ENCODE measurements around the gene ZNF415. TPM values are rescaled to one million over a fixed set of nuclear protein-coding genes. Genes with fewer than 3 reads are reported as not detected.

The ZNF415 gene
- not detected for total RNA-seq (2021; ENCODE audit: unreplicated experiment)
- polyA plus RNA-seq (2012): not detected in 2 replicates
- Bru-seq, nascent RNA: not detected
- BruChase-seq, experiment 1, labeled RNA remaining after a 6-hour chase: not detected
- BruChase-seq, experiment 2, labeled RNA remaining after a 2-hour chase: percentile 5 among the genes with signal in this experiment
- long read RNA-seq: 0 reads

- Histone ChIP-seq H3K4me3 (replicated peaks in 1 of 2; ENCODE audit: low read depth in 1 of 2, low read length in 2 of 2) (no peak within 1 kb of the TSS), H3K4me2 (ENCODE audit: low read length) (no peak within 1 kb of the TSS), H3K27ac (ENCODE audit: low read depth, low read length) (no peak within 1 kb of the TSS), H3K9ac (ENCODE audit: low read length) (no peak within 1 kb of the TSS), H2AFZ (ENCODE audit: low read depth, low read length, poor library complexity, severe bottlenecking) (no peak within 1 kb of the TSS), H3K9me2 (ENCODE audit: insufficient read depth) (no peaks in the 10 kb centered on the region), H3K27me3 (ENCODE audit: insufficient read depth, low read length) (no peaks in the 10 kb centered on the region), H3K36me3 (ENCODE audit: control insufficient read depth in 1 of 2, insufficient read depth in 2 of 2, low read length in 2 of 2) (no peaks in the 10 kb centered on the region), H3K4me1 (ENCODE audit: control insufficient read depth in 1 of 2, insufficient read depth in 2 of 2, low read length in 2 of 2) (no peaks in the 10 kb centered on the region), H3K79me2 (ENCODE audit: insufficient read depth, low read length) (no peaks in the 10 kb centered on the region), H4K20me1 (ENCODE audit: insufficient read depth) (no peaks in the 10 kb centered on the region), H3K9me3 (ENCODE audit: control insufficient read depth in 1 of 2, insufficient read depth in 1 of 2, low read depth in 1 of 2, low read length in 2 of 2) (no peaks in the 10 kb centered on the region; a peak in 3 of 4 replicates)
- DNase-seq (ENCODE audit: low read depth, low spot score) (no peak), ATAC-seq (no peak)
- TF ChIP-seq, protein P1, sequence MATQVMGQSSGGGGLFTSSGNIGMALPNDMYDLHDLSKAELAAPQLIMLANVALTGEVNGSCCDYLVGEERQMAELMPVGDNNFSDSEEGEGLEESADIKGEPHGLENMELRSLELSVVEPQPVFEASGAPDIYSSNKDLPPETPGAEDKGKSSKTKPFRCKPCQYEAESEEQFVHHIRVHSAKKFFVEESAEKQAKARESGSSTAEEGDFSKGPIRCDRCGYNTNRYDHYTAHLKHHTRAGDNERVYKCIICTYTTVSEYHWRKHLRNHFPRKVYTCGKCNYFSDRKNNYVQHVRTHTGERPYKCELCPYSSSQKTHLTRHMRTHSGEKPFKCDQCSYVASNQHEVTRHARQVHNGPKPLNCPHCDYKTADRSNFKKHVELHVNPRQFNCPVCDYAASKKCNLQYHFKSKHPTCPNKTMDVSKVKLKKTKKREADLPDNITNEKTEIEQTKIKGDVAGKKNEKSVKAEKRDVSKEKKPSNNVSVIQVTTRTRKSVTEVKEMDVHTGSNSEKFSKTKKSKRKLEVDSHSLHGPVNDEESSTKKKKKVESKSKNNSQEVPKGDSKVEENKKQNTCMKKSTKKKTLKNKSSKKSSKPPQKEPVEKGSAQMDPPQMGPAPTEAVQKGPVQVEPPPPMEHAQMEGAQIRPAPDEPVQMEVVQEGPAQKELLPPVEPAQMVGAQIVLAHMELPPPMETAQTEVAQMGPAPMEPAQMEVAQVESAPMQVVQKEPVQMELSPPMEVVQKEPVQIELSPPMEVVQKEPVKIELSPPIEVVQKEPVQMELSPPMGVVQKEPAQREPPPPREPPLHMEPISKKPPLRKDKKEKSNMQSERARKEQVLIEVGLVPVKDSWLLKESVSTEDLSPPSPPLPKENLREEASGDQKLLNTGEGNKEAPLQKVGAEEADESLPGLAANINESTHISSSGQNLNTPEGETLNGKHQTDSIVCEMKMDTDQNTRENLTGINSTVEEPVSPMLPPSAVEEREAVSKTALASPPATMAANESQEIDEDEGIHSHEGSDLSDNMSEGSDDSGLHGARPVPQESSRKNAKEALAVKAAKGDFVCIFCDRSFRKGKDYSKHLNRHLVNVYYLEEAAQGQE (IDR thresholded peaks at IDR 0.05; ENCODE audit: low read depth): no peak
- no peak for TF ChIP-seq SRF (IDR thresholded peaks at IDR 0.05; ENCODE audit: low read depth)
- TF ChIP-seq RAD21 (IDR thresholded peaks at IDR 0.05; ENCODE audit: low read depth): no peak
- RAD21 ChIA-PET (ENCODE audit: low non-redundant PET in 1 of 2, low total read pairs in 2 of 2, uncharacterized antibody in 2 of 2, unreplicated experiment in 2 of 2): no interaction called here
- POLR2A ChIA-PET: no interaction called here
- CTCF ChIA-PET: no interaction called here
- intact Hi-C loops (cut with micrococcal nuclease): no loop called here
- no TSS peak for BruUV-seq (replicated peaks)
Measured at GRCh38 chr19:53132141-53132991, at the start of gene ZNF415. Gene ZNF415, minus strand, starts transcription at chr19:53132910. Its CDS starts 10,234 bp downstream, at chr19:53122676.

GRCh38 chr19:53182202-53182601 lies 49.5 kb upstream of the ZNF415 start:
- Histone ChIP-seq H3K9me2 (ENCODE audit: insufficient read depth) (no peaks in the 10 kb centered on the region), H3K79me2 (ENCODE audit: insufficient read depth, low read length) (no peaks in the 10 kb centered on the region), H3K9ac (ENCODE audit: low read length) (no peak overlapping the region), H3K9me3 (ENCODE audit: control insufficient read depth in 1 of 2, insufficient read depth in 1 of 2, low read depth in 1 of 2, low read length in 2 of 2) (peaks cover 0 to 8% of the 10 kb centered on the region in 2 experiments; a peak in 2 of 4 replicates), H2AFZ (ENCODE audit: low read depth, low read length, poor library complexity, severe bottlenecking) (no peak overlapping the region), H3K4me2 (ENCODE audit: low read length) (no peak overlapping the region), H3K4me1 (ENCODE audit: control insufficient read depth in 1 of 2, insufficient read depth in 2 of 2, low read length in 2 of 2) (no peaks in the 10 kb centered on the region), H3K27ac (ENCODE audit: low read depth, low read length) (no peak overlapping the region), H3K36me3 (ENCODE audit: control insufficient read depth in 1 of 2, insufficient read depth in 2 of 2, low read length in 2 of 2) (no peaks in the 10 kb centered on the region), H4K20me1 (ENCODE audit: insufficient read depth) (no peaks in the 10 kb centered on the region), H3K27me3 (ENCODE audit: insufficient read depth, low read length) (no peaks in the 10 kb centered on the region), H3K4me3 (replicated peaks in 1 of 2; ENCODE audit: low read depth in 1 of 2, low read length in 2 of 2) (no peak overlapping the region)
- no peak for DNase-seq (ENCODE audit: low read depth, low spot score)
- no TSS peak for BruUV-seq (replicated peaks)
- no peak for ATAC-seq
- intact Hi-C loops (cut with micrococcal nuclease): no loop called here
- RAD21 ChIA-PET (ENCODE audit: low non-redundant PET in 1 of 2, low total read pairs in 2 of 2, uncharacterized antibody in 2 of 2, unreplicated experiment in 2 of 2): no interaction called here
- CTCF ChIA-PET: no interaction called here
- POLR2A ChIA-PET: no interaction called here
- TF ChIP-seq SRF (IDR thresholded peaks at IDR 0.05; ENCODE audit: low read depth) (no peak), EZH2phosphoT487 (IDR thresholded peaks at IDR 0.05; ENCODE audit: borderline replicate concordance) (no peak), CTCF (IDR thresholded peaks at IDR 0.05 in 2 of 3, conservative IDR thresholded peaks at IDR 0.05 in 1 of 3; ENCODE audit: borderline replicate concordance in 1 of 3, insufficient read depth in 1 of 3, low read depth in 2 of 3, low read length in 2 of 3) (no peak), ELF1 (IDR thresholded peaks at IDR 0.05; ENCODE audit: borderline replicate concordance, low read depth) (no peak), POLR2A (IDR thresholded peaks at IDR 0.05; ENCODE audit: borderline replicate concordance, extremely low read depth, insufficient read depth, insufficient read length) (no peak), SIN3A (IDR thresholded peaks at IDR 0.05; ENCODE audit: low read depth) (no peak)
- TF ChIP-seq, protein P1 (IDR thresholded peaks at IDR 0.05; ENCODE audit: low read depth): no peak

Measured in HCT116 (cell line).